GM18526 (cell line): ENCODE data around the gene PAQR7.

Experiments
- POLR2A ChIP-seq: IDR thresholded peaks from 3 replicates; pipeline ENCODE4 v1.6.1; 2011; ENCODE audit not compliant: insufficient read length; ENCODE audit errors: extremely low read depth

PAQR7 gene

DNA sequence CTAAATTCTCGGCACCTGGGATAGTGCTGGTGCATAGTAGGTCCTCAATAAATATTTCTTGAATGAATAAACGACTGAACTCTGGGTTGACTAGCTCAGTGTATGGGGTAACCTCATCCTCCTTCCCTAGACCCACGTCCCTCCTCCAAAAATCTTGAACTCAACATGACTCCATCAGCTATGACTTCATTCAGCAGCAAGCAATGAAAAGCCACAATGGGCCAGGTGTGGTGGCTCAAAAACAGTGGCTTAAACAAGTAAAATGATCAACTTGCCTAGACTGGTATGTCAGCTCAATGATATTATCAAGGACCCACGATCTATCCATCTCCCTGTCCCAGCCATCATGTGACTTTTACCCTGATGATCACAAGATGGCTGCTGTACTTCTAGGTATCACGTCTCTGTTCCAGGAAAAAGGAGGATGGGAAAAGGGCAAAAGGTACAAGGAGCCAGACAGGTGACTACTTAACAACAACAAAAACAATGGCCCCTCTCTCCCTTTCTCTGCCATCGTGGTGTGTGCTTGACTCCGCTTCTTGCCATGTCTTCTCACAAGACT is 13.0 kb upstream of the PAQR7 start:
- no peak for TF ChIP-seq POLR2A

DNA sequence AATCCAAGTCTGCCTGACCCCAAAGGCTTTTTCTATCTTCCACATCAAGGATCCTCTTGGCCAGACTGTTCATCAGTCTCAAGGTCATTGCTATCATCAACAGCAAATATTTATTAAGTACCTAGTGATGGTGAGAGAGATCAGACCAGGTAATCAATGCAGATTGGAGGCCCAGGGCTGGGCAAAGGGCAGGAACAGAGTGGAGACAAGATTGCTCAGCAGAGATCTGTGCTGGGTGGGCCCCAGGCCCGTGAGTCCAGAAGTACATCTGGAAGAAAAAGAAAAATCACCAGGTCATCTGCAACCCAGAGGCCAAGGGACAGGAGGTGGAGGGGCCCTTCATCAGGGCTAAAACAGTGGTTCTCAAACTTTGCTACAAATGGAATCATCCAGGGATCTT is 10.1 kb upstream of the PAQR7 start:
- TF ChIP-seq POLR2A: no peak

DNA sequence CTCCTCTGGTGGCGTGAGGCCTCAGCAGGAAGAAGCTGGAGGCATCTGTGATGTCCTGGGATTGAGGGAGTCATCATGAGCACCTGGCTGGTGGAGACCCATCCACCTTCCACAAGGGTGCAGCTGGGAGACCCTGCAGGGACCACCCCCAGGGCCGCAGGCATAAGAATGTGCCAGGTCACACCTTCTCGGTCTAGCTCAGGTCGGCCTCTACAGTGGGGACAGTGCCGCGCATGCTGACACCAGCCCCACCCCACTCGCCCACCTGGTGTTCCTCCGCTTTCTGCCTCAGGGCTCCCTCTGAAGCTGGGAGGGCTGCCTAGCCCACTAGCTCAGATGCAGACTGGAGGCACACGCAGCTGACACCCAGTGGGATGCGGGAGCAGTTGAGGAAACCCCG is 5.8 kb upstream of the PAQR7 start:
- TF ChIP-seq POLR2A: no peak

DNA sequence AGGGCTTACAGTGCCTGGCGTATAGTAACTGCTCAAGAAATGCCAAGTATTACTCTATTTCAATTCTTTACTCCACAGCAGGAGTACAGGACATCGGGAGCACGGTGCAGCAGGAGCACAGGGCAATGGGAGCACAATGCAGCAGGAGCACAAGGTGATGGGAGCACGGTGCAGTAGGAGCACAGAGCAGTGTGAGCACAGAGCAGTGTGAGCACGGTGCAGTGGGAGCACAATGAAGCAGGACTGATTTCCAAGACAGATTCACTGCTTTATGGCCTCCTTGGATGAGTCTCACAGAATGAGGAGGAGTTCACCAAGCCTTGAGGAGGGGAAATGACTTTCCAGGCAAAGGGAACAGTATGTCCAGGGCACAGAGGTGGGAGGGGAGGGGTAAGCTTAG is 5.0 kb upstream of the PAQR7 start:
- no peak for TF ChIP-seq POLR2A

DNA sequence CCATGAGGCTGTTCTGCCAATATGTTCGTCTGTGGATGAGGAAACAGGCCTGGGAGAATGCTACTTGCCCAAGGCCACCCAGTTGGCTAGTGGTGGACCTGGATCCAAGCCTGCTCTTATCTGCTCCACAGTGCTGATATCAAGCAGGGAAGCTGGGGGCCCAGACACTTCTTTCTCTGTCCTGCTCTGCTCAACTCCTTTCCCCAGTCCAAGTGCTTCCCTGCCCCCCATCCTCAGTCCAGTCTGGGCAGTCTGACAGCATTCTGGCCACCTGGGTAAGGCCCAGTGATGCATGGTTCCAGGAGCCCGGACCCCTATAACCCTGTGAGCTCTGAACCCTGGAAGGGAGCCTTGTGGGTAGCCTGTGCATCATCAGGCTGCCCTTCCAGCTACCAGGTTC is 4.2 kb upstream of the PAQR7 start:
- no peak for TF ChIP-seq POLR2A

DNA sequence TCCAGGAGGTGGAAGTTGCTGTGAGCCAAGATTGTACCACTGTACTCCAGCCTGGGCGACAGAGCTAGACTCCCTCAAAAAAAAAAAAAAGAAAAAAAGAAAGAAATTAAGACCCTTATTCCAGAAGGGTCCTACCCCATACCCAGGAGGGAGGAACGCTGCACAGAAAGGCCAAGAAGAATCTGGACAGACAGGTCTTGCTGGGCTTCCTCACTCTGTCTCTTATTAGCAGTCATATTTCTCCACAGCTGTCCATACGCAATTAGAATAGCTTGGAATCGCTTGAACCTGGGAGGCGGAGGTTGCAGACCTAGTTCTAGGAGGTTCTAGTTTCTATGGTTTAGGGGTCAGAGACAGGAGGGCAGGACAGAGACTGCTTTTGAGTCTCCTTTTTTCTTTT is 3.2 kb upstream of the PAQR7 start:
- TF ChIP-seq POLR2A: no peak

DNA sequence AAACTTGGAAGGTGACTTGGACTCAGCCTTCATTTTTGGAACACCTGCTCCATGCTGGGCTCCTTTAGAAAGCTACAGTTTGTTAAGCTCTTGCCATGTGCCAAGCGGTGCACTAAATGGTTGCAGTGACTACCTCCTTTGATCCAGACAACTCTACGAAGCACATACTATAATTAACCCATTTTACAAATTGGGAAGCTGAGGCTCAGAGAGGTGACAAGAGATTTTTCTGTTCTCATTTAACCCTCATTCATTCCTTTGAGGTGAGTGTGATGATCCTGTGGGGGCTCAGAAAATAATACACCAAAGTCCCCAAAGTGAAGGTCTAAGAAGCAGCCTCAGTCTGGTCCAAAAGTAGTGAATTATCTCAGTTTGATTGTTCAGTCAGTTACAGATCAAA is 1.6 kb upstream of the PAQR7 start:
- no peak for TF ChIP-seq POLR2A

DNA sequence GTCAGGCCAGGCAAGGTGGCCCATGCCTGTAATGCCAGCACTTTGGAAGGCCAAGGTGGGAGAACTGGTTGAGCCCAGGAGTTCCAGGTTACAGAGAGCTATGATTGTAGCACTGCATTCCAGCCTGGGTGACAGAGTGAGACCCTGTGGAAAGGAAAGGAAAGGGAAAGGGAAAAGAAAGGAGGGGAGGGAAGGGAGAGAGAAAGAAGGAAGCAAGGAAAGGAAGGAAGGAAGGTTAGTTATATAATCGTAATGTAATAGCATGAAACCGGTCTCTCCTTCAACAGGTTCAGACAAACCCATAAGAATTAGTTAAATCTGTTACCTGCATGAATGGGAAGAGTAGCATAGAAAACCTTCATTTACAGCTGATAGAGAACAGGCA is 1.2 kb upstream of the PAQR7 start:
- TF ChIP-seq POLR2A: no peak

DNA sequence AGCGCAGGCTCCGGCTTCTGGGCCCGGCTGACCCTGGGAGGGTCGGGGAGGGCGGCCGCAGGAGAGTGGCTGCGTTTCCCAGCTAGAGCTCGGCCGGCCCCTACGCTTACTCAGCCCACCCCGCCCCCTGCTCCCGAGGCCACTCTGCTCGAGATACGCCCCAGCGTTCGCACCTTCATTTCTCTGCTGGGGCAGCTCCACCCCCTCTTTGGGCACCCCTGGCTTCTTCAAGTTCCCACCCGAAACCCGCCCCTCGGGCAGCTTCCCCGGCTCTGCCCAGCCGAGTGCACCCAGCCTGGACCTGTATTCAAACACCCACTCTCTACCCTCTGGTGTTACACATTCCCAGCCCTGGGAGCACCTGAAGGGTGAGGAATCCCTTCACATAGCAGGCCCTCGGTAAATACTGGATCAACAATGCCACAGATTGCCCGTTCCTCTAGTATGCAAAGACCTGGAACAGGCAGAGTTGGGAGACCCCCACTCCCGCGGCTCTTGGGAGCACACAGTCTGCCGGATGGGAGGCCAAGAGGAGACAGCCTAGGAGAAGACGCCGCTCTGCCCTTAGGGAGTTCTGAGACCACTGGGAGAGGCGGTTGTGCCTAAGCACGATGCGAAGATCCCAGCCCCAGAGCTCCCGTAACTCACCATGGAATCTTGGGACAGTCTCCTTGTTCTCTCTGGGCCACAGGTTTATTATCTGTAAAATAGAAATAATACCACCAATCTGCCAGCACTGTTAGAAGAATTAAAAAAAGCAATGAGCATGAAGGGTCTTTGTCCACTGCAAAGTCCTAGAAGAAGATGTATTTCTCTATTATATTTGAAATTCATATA is 566 bp upstream of the PAQR7 start:
- no peak for TF ChIP-seq POLR2A

DNA sequence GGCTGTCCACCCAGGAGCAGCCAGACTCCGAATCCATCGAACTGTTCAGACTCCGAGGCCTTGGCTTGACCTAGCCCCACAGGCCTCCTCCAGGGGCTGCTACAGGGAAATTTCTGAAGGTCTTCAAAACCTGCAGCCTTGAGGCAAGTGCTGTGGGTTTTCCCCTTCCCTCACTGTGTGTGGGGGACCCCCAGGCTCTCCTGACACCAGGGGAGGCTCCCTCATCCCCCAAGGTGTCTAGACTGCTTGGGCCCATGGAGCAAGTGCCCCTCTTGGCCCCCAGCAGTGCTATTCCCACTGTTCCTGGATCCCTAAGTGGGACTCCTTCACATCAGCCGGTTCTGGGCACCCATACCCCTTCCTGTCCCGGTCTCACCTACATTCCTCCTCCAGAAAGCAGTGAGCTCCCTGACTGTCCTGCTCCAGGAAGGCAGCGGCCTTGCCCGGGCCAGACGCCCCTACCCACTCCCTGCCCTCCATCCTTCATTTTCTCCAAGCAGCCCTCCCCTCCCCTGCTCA is 814 bp downstream of the PAQR7 start:
- no peak for TF ChIP-seq POLR2A

DNA sequence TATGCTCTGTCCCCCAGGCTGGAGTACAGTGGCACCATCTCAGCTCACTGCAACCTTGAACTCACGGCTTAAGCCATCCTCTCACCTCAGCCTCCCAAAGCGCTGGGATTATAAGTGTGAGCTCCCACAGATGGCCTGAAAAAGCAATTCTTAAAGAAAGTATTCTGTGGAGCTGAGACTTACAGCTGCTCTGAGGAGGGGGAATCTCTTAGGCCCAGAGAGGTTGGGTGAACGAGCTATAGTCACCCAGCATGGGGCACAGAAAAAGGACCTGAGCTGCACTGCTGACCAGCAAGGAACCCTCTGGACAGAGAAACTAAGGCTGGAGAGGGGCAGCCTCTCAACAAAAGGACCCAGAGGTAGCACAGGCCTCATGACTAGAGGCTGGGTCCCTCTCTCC is 1.3 kb downstream of the PAQR7 start:
- TF ChIP-seq POLR2A: no peak

DNA sequence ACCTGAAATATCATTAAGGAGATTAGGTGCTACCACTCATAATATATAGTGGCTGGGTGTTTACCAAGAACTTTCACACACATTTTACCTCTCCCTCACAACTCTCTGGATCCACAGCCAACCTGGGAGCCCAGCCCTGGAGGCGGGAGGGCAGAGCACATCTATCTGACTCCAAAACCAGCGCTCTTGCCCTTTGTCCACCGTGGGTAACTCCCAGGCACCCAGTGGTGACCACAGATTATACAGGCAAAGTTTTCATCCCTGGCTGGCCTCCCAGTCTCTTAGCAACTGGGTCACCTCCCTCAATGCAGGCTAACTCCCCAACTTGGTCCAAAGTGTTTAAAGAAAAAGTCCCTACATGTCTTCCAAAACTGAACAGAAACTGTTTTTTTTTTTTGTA is 2.4 kb downstream of the PAQR7 start:
- TF ChIP-seq POLR2A: no peak

DNA sequence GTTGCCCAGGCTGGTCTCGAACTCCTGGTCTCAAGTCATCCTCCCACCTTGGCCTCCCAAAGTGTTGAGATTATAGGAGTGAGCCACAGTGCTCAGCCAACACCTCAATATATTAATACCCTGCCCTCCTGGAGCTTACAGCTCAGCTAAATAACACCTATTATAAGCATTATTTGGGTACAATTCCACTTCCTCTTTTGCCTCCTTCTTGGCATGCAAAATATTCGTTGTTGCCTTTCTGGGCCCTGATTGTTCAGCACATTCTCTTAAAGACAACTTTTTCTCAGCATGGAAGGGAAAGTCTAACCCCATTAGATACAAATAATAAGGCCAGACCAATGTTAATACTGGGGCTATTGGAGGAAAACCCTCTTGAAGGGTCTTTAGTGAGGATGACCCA is 2.8 kb downstream of the PAQR7 start:
- no peak for TF ChIP-seq POLR2A

DNA sequence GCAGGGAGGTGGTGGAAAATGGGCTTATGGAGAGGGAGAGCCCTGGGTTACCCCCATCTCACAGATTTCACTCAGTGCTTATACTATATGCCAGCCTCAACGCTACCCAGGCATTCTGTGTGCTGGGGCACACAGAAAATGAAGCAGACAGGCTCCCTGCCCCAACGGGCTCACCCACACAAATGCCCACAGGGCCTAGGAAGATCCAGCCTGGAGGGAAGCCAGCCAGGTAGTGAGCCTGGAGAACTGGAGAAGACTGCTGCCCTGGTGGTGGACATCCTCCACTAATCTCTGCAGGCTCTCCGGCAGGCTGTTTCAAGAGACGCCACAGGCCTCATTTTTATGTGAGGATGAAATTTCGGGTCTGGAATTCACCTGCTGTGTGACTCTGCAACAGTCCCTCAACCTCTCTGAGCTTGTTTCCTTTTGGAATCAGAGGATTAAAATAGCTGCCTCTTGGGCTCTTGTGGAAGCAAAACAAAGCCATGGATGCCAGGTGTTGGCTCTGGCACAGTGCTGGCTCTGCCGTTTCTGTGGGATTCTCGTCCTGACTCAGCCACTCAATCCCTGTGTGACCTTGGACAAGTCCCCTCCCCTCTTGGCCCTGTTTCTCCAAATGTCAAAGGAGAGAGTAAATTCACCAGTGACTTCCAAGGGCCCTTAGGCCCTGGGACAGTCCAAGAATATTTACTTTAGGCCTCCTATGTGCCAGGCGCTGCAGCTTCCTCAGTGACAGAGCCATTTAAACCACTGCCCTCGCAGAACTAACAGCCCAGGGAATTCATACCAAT is 3.6 kb downstream of the PAQR7 start:
- no peak for TF ChIP-seq POLR2A

DNA sequence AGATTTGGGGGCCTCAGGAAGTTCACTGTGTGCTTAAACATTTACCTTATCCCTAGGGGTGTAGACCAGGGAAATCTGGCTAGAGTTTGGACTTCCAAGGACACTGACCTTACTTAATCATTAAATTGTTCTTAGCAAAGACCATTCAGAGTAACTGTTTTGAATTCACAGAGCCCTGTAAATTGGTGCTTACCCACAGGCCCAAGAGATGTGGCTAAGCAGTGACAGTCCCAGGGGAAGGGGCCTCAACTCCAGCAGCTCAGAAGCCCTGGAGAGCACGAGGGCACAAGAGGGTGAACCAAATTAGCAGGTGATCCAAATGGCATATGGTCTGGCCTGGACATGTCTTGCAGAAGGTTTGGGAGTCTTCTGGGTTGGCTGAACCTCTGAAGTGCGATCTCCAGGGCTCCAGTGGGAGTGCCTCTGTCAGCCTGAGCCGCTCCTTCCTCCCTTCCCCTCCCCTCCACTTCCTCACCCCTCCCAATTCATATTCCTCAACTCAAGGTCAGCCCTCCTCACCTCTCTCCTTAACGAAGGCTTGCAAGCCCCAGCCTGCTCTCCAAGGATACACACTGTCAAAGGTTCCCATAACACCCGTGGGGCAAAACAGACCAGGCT is 4.3 kb downstream of the PAQR7 start:
- TF ChIP-seq POLR2A: no peak

DNA sequence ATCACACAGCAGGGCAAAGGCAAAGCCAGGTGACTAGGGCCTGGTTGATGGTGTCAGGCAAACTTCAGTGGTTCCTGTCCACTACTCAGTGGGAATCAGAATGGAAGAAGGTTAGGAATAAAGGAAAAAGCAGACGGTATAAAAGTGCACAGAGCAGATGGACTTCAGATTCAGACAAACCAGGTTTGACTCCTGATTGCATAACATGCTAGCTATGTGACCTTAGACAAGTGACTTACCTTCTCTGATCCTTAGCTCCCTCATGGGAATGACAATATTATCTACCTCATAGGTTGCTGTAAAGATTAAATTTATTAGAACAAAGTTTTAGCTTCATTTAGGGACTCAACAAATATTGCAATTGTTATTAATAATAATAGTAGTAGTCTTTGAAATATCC is 4.9 kb downstream of the PAQR7 start:
- no peak for TF ChIP-seq POLR2A
